ENCODE data around the gene IL1B. TPM values are rescaled to one million over a fixed set of nuclear protein-coding genes. Genes with fewer than 3 reads are reported as not detected.
A peak's percentile ranks its signal among the peaks of the same experiment; 100 is the strongest.

IL1B gene
- total and polyA plus RNA-seq, 2 of the 8 experiments (the other 6 are each of a cell fraction or from before 2014, with no cell fraction given), result not detected

- TF ChIP-seq, protein P1, sequence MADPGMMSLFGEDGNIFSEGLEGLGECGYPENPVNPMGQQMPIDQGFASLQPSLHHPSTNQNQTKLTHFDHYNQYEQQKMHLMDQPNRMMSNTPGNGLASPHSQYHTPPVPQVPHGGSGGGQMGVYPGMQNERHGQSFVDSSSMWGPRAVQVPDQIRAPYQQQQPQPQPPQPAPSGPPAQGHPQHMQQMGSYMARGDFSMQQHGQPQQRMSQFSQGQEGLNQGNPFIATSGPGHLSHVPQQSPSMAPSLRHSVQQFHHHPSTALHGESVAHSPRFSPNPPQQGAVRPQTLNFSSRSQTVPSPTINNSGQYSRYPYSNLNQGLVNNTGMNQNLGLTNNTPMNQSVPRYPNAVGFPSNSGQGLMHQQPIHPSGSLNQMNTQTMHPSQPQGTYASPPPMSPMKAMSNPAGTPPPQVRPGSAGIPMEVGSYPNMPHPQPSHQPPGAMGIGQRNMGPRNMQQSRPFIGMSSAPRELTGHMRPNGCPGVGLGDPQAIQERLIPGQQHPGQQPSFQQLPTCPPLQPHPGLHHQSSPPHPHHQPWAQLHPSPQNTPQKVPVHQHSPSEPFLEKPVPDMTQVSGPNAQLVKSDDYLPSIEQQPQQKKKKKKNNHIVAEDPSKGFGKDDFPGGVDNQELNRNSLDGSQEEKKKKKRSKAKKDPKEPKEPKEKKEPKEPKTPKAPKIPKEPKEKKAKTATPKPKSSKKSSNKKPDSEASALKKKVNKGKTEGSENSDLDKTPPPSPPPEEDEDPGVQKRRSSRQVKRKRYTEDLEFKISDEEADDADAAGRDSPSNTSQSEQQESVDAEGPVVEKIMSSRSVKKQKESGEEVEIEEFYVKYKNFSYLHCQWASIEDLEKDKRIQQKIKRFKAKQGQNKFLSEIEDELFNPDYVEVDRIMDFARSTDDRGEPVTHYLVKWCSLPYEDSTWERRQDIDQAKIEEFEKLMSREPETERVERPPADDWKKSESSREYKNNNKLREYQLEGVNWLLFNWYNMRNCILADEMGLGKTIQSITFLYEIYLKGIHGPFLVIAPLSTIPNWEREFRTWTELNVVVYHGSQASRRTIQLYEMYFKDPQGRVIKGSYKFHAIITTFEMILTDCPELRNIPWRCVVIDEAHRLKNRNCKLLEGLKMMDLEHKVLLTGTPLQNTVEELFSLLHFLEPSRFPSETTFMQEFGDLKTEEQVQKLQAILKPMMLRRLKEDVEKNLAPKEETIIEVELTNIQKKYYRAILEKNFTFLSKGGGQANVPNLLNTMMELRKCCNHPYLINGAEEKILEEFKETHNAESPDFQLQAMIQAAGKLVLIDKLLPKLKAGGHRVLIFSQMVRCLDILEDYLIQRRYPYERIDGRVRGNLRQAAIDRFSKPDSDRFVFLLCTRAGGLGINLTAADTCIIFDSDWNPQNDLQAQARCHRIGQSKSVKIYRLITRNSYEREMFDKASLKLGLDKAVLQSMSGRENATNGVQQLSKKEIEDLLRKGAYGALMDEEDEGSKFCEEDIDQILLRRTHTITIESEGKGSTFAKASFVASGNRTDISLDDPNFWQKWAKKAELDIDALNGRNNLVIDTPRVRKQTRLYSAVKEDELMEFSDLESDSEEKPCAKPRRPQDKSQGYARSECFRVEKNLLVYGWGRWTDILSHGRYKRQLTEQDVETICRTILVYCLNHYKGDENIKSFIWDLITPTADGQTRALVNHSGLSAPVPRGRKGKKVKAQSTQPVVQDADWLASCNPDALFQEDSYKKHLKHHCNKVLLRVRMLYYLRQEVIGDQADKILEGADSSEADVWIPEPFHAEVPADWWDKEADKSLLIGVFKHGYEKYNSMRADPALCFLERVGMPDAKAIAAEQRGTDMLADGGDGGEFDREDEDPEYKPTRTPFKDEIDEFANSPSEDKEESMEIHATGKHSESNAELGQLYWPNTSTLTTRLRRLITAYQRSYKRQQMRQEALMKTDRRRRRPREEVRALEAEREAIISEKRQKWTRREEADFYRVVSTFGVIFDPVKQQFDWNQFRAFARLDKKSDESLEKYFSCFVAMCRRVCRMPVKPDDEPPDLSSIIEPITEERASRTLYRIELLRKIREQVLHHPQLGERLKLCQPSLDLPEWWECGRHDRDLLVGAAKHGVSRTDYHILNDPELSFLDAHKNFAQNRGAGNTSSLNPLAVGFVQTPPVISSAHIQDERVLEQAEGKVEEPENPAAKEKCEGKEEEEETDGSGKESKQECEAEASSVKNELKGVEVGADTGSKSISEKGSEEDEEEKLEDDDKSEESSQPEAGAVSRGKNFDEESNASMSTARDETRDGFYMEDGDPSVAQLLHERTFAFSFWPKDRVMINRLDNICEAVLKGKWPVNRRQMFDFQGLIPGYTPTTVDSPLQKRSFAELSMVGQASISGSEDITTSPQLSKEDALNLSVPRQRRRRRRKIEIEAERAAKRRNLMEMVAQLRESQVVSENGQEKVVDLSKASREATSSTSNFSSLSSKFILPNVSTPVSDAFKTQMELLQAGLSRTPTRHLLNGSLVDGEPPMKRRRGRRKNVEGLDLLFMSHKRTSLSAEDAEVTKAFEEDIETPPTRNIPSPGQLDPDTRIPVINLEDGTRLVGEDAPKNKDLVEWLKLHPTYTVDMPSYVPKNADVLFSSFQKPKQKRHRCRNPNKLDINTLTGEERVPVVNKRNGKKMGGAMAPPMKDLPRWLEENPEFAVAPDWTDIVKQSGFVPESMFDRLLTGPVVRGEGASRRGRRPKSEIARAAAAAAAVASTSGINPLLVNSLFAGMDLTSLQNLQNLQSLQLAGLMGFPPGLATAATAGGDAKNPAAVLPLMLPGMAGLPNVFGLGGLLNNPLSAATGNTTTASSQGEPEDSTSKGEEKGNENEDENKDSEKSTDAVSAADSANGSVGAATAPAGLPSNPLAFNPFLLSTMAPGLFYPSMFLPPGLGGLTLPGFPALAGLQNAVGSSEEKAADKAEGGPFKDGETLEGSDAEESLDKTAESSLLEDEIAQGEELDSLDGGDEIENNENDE (IDR thresholded peaks at IDR 0.05; ENCODE audit: insufficient replicate concordance, low read length), result peak; percentile 48
These were observed 48.4 kb upstream of the IL1B start (continued) for GRCh38 chr2:112884869-112885505.

Data from H1 (cell line).